ENCODE data around the gene GLCE.

DNA sequence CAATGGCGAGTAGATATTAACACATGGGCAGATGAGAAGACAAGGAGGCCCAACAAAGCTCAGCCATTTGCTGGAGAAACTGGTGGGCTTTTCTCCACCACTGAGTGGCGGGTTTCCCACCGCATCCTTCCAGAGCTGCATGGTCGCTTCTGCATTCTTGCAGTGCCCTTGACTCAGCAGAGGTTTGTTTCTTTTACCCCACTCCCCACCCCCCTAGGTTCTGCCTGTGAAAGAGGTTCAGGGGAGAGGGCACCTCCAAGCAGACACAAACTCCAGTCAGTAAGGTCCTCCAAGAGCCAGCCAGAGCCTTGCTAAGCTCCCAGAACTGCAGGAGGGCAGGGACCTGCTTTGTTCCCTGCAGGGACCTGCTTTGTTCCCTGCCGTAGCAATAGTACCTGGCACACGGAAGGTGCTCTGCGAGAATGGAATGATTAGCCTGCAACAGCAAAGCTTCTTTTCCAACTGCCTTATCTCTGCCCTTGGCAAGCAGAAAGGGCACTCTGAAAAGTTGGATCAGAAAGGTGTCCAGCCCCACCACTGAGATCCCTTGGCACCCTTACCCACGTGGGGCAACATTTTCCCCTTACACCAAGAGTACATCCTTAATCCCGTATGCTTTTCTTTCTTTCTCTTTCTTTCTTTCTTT is 139.6 kb downstream of the GLCE start:
- TF ChIP-seq, protein P1, sequence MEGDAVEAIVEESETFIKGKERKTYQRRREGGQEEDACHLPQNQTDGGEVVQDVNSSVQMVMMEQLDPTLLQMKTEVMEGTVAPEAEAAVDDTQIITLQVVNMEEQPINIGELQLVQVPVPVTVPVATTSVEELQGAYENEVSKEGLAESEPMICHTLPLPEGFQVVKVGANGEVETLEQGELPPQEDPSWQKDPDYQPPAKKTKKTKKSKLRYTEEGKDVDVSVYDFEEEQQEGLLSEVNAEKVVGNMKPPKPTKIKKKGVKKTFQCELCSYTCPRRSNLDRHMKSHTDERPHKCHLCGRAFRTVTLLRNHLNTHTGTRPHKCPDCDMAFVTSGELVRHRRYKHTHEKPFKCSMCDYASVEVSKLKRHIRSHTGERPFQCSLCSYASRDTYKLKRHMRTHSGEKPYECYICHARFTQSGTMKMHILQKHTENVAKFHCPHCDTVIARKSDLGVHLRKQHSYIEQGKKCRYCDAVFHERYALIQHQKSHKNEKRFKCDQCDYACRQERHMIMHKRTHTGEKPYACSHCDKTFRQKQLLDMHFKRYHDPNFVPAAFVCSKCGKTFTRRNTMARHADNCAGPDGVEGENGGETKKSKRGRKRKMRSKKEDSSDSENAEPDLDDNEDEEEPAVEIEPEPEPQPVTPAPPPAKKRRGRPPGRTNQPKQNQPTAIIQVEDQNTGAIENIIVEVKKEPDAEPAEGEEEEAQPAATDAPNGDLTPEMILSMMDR (IDR thresholded peaks at IDR 0.05 in 8 of 11, conservative IDR thresholded peaks at IDR 0.05 in 3 of 11), result no peak
- TF ChIP-seq POLR2AphosphoS5 (IDR thresholded peaks at IDR 0.05), result no peak
- TF ChIP-seq POLR2A (IDR thresholded peaks at IDR 0.05), result no peak
